Measurements from ENCODE around the gene LAMA5.
A peak's percentile ranks its signal among the peaks of the same experiment; 100 is the strongest.

The LAMA5 gene

DNA sequence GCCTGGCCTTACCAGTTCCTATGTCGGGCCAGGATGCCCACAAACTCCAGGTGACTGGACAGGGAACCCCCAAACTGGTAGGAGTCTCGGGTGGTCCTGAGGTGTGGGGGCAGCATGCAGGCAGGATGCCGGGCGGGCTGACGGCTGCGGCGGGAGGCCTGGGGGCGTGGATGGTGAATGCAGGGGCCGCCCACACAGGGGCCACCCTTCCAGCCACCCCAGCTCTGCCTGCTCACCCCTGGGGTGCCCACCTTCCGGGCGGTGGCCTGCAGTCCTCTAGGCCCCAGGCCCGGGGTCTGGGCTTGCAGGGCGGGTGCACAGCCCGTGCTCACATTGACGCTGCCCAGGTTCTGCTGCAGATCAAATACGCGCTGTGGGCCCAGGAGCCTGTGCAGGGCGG lies 56.0 kb downstream of the LAMA5 start:
- Histone ChIP-seq H4K20me1 (peaks cover 25% of the 10 kb centered on the region), H3K9me3 (no peaks in the 10 kb centered on the region), H3K9ac (no peak overlapping the region), H3K4me2 (no peak overlapping the region), H3K4me3 (no peak overlapping the region), H3K4me1 (no peaks in the 10 kb centered on the region; the same call in 1 of the 2 replicates), H3K27ac (no peak overlapping the region), H3K36me3 (peaks cover 96% of the 10 kb centered on the region), H3K27me3 (no peaks in the 10 kb centered on the region)
- no peak for TF ChIP-seq Cebpa-rat (IDR thresholded peaks at IDR 0.05)

DNA sequence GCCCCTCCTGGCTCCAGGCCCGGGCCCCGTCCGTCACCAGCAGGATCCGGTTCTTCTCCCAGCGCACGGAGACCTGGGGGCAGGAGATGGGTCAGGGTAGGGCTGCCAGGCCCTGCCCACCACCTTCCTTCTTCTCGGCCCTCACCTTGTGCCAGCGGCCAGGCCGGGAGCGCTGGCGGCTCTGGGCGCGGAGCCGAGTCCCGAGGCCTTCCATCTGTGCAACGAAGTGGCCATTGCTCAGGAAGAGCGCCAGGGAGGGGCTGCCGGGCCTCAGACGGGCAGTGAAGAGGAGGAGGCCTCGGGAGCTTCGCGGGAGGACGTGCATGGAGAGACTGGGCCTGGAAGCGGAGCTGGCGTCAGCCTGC lies 56.4 kb downstream of the LAMA5 start:
- H3K27ac ChIP-seq, result no peak overlapping the region
- no peak overlapping the region for H3K4me3 ChIP-seq
- H3K4me1 ChIP-seq, result peaks cover 4% of the 10 kb centered on the region
- H3K4me2 ChIP-seq, result no peak overlapping the region
- H3K36me3 ChIP-seq, result peaks cover 96% of the 10 kb centered on the region
- H3K9me3 ChIP-seq, result no peaks in the 10 kb centered on the region
- no peaks in the 10 kb centered on the region for H3K27me3 ChIP-seq
- no peak overlapping the region for H3K9ac ChIP-seq
- TF ChIP-seq Cebpa-rat (IDR thresholded peaks at IDR 0.05), result no peak
- peaks cover 30% of the 10 kb centered on the region for H4K20me1 ChIP-seq

DNA sequence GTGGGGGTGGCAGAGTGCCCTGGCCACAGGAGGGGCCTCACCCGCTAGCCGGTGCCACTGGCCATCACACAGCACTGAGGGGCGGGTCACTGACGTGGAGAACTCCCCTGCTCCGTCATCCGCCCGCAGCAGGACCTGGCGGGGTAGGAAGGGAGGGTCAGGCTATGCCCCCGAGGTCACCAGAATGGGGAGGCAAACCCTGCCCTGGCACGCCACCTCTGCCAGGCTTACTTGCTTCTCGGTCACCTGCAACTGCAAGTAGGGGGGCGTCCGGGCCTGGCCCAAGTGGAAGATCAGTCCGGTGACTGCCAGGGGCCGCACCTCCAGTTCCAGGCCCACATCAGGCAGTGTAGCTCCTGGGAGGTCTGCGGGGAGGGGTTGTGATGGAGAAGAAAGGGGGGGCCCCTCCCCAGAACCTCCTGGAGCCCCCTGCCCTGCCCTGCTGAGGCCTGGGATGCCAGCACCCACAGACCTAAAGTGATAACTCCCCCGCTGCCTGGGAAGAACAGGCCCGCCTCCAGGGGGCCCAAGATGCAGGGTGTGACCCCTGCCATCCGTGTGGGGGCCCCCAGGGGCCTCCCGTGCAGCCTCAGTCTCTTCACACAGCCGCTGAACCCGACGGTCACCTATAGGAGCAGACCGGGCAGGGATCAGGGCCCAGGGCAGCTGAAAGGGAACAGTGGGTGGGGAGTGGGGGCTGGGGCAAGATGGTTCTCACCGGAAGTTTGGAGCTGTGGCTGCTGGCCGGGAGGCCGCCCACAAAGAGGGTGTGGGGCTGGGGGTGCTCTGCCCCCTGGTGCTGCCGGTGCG lies 57.0 kb downstream of the LAMA5 start:
- H3K27ac ChIP-seq, result no peak overlapping the region
- peaks cover 35% of the 10 kb centered on the region for H4K20me1 ChIP-seq
- H3K9me3 ChIP-seq, result no peaks in the 10 kb centered on the region
- no peak for TF ChIP-seq Cebpa-rat (IDR thresholded peaks at IDR 0.05)
- peaks cover 10% of the 10 kb centered on the region for H3K4me1 ChIP-seq
- H3K9ac ChIP-seq, result no peak overlapping the region
- H3K4me3 ChIP-seq, result no peak overlapping the region
- H3K36me3 ChIP-seq, result peaks cover 96% of the 10 kb centered on the region
- H3K4me2 ChIP-seq, result no peak overlapping the region
- no peaks in the 10 kb centered on the region for H3K27me3 ChIP-seq

DNA sequence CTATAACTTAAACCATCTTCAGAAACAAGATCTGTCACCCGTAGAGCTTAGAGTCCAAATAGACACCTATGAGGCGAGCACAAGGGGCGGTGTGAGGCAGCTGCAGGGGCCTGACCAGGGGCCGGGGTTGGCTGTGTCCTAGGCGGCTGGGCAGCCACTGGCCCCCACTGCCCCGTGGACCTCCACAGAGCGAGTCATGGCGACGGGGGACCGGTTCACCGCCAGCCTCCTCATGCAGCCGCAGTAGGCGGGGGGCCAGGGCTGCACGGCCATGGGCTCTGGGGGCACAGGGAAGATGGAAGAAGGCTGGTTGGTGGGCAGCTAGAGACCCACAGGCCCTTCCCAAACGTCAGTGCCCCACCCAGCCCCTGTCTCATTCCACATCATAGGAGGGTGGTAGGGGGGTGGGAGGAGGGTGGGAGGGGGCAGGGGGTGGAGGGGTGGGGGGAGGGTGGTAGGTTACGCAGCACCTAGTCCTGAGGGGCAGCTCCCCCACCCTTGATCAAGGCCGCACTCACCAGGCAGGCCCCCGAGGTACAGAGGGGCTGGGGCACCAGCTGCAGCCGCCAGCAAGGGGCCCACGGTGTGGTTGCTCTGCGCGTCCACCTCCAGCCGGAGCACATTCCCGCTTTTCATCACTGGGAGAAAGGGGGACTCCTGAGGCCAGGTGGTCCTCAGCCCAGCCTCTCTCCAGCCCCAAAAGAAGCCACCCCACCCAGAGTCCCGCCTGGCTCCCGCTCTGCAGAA lies 57.7 kb downstream of the LAMA5 start:
- no peak for TF ChIP-seq Cebpa-rat (IDR thresholded peaks at IDR 0.05)
- peaks cover 43% of the 10 kb centered on the region for H4K20me1 ChIP-seq
- no peaks in the 10 kb centered on the region for H3K9me3 ChIP-seq
- H3K4me2 ChIP-seq, result no peak overlapping the region
- peaks cover 96% of the 10 kb centered on the region for H3K36me3 ChIP-seq
- no peak overlapping the region for H3K27ac ChIP-seq
- peaks cover 18% of the 10 kb centered on the region for H3K4me1 ChIP-seq
- no peak overlapping the region for H3K4me3 ChIP-seq
- H3K27me3 ChIP-seq, result no peaks in the 10 kb centered on the region
- H3K9ac ChIP-seq, result no peak overlapping the region

DNA sequence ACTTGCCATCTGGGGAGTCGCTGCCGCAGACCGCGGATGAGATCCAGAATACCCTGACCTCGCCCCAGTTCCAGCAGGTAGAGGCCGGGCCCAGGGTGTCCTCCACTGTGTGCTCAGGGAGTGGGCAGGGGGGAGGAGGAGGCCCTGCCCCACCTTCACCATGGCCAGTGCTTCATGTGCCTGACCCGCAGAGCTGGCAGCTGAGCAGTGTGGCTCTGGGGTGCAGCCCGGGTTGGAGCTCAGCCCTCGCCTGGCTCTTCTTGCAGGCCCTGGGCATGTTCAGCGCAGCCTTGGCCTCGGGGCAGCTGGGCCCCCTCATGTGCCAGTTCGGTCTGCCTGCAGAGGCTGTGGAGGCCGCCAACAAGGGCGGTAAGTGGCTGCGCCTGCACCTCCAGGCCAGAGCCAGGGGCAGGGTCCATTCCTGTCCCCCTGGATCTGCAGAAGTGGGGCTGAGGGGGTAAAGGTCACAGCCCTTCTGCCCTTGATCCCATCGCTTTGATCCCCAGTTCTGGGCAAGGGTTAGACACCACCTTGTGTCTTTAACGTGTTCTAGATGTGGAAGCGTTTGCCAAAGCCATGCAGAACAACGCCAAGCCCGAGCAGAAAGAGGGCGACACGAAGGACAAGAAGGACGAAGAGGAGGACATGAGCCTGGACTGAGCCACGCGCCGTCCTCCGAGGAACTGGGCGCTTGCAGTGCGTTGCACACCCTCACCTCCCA lies 58.9 kb downstream of the LAMA5 start:
- H3K9ac ChIP-seq, result no peak overlapping the region
- H3K36me3 ChIP-seq, result peaks cover 89% of the 10 kb centered on the region
- no peak overlapping the region for H3K4me2 ChIP-seq
- H4K20me1 ChIP-seq, result peaks cover 54% of the 10 kb centered on the region
- H3K9me3 ChIP-seq, result no peaks in the 10 kb centered on the region
- no peak for TF ChIP-seq Cebpa-rat (IDR thresholded peaks at IDR 0.05)
- peaks cover 26% of the 10 kb centered on the region for H3K4me1 ChIP-seq
- no peak overlapping the region for H3K4me3 ChIP-seq
- no peak overlapping the region for H3K27ac ChIP-seq
- no peaks in the 10 kb centered on the region for H3K27me3 ChIP-seq

DNA sequence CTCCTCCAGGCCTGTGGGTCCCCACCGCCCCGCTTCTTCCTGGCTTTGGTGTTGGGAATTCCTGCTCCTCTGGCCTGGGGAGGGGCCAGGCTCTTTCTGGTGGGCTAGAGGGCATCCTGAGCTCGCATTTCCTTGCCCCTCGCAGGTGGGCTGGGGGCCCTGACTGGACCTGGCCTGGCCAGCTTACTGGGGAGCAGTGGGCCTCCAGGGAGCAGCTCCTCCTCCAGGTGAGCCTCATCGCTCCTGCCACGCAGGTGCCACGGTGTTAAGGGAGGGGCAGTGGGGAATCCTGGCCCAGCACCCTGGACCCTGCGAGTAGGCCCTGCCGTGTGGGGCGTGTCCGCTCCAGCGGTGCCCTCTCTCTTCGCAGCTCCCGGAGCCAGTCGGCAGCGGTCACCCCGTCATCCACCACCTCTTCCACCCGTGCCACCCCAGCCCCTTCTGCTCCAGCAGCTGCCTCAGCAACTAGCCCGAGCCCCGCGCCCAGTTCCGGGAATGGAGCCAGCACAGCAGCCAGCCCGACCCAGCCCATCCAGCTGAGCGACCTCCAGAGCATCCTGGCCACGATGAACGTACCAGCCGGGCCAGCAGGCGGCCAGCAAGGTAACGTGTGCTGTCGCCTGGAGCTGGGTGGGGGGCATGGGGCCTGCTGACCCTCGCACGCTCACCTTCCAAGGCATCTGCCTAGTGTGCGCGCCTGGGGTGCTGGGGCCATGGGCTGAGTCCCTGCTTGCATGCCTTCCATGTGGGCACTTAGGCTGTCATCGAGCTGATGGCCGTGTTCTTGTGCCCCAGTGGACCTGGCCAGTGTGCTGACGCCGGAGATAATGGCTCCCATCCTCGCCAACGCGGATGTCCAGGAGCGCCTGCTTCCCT lies 59.6 kb downstream of the LAMA5 start:
- H3K4me2 ChIP-seq, result no peak overlapping the region
- H4K20me1 ChIP-seq, result peaks cover 57% of the 10 kb centered on the region
- H3K4me3 ChIP-seq, result no peak overlapping the region
- no peak for TF ChIP-seq Cebpa-rat (IDR thresholded peaks at IDR 0.05)
- peaks cover 82% of the 10 kb centered on the region for H3K36me3 ChIP-seq
- H3K4me1 ChIP-seq, result peaks cover 26% of the 10 kb centered on the region
- no peaks in the 10 kb centered on the region for H3K9me3 ChIP-seq
- no peak overlapping the region for H3K27ac ChIP-seq
- no peaks in the 10 kb centered on the region for H3K27me3 ChIP-seq
- no peak overlapping the region for H3K9ac ChIP-seq

DNA sequence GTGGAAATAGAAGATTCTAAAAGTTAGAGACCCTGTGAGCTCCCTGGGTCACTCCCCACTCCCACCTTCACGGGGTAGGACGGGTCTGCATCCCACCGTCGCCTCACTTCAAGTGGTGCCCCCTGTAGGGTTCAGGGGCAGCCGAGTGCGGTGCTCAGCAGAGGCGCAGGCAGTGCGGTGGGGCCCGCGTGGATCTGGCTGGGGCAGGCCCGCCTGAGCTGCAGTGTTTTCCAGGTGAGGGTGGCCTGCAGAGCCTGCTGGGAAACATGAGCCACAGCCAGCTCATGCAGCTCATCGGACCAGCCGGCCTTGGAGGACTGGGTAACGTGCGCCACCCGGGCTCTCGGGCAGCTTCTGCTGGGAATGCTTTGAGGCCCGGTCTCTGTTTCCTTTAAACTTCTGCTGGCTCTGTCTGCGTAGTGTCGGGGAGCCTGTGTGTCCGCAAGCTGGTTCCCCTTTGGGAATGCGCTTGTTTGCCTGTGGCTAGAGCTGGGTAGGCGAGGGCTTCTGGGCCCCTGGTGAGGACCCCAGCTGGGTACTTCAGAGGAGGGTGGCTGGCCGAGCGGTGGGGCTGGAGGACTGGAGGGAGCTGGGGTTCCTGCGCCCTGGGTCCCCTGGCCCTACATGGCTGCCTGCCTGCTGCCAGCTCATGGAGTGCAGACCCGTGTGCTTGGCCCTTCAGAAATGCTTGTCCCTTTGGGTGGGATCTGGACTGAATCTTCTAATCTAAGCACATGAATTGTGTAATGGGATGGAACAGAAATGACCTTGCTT lies 60.5 kb downstream of the LAMA5 start:
- H3K4me3 ChIP-seq, result no peak overlapping the region
- peaks cover 27% of the 10 kb centered on the region for H3K4me1 ChIP-seq
- TF ChIP-seq Cebpa-rat (IDR thresholded peaks at IDR 0.05), result no peak
- no peaks in the 10 kb centered on the region for H3K27me3 ChIP-seq
- H3K27ac ChIP-seq, result no peak overlapping the region
- H3K4me2 ChIP-seq, result no peak overlapping the region
- peaks cover 75% of the 10 kb centered on the region for H3K36me3 ChIP-seq
- H3K9ac ChIP-seq, result no peak overlapping the region
- H4K20me1 ChIP-seq, result peaks cover 57% of the 10 kb centered on the region
- H3K9me3 ChIP-seq, result no peaks in the 10 kb centered on the region

DNA sequence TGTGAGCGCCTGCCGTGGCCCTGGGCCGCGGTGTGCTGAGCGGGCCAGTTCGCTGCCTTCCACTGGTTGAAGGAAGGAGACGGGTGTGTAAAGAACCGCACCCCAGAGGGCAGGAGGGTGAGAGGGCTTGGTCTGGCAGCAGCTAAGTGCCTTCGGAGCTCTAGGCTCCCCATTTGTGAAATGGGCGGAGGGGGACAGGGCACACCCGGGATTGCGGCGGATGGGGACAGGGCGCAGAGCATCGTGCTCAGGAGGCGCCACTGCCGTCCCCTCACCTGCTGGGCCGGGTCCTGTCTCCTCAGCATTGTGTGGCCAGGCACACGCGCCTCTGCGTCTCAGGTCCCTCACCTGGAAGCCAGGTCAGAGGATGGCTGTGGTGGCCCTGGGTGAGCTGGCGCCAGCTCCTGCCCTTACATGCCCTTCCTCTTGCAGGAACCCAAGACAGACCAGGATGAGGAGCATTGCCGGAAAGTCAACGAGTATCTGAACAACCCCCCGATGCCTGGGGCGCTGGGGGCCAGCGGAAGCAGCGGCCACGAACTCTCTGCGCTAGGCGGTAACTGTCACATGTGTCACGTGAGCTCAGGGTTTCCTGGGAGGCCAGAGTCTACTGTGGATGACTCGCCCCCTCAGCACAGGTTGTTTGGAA lies 61.2 kb downstream of the LAMA5 start:
- no peak for TF ChIP-seq Cebpa-rat (IDR thresholded peaks at IDR 0.05)
- peak overlapping the region; percentile 98; the same call in 1 of the 2 replicates for H3K4me2 ChIP-seq
- peaks cover 68% of the 10 kb centered on the region for H3K36me3 ChIP-seq
- no peak overlapping the region for H3K4me3 ChIP-seq
- H4K20me1 ChIP-seq, result peaks cover 57% of the 10 kb centered on the region
- peaks cover 32% of the 10 kb centered on the region for H3K4me1 ChIP-seq
- H3K27ac ChIP-seq, result no peak overlapping the region
- H3K27me3 ChIP-seq, result no peaks in the 10 kb centered on the region
- no peaks in the 10 kb centered on the region for H3K9me3 ChIP-seq
- peak overlapping the region; percentile 92 for H3K9ac ChIP-seq
